Fibroblast of skin of right quadriceps (primary cell): ENCODE measurements around the gene ANKRD39.
"Not testable (repeated sequence)": the region's sequence is repeated elsewhere in the genome, so short reads cannot be mapped to it uniquely, and the experiment has no call there.

Experiments used
- DNase-seq: peaks from one replicate; pipeline ENCODE4 v3.0.0-alpha.2; 2013

Gene ANKRD39

GRCh38 chr2:96806468-96807126 is 51.2 kb downstream of the ANKRD39 start:
- no peak for DNase-seq

DNA sequence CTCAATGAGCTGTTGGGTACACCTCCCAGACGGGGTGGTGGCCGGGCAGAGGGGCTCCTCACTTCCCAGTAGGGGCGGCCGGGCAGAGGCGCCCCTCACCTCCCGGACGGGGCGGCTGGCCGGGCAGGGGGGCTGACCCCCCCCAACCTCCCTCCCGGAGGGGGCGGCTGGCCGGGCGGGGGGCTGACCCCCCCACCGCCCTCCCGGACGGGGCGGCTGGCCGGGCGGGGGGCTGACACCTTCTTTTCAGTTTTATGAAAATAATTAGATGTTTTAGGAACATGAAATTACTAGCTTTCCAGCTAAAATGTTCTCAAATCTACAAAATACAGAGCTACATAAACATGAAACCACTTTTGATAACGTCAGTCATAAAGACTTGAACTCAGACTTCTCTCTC is 51.9 kb downstream of the ANKRD39 start:
- DNase-seq, result not testable (repeated sequence)

DNA sequence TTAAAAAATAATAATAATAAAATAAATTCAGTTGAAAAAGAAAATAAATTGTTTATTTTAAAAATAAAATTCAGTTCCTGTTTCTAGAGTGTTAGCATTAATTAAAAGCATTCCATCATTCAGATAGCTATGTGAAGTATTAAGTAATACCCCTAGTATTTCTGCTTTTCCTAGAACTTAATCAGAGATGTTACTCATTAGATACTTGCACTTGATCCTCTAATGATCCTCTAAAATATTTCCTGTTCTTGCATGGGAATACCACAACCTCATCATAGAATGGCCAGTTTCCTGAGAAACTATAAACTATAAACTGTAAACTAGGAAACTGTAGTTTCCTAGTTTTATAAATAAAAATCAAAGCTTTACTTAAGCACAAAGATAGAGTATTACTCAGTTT is 52.8 kb downstream of the ANKRD39 start:
- DNase-seq, result no peak

- DNase-seq, result no peak
Measured at GRCh38 chr2:96802721-96803120, 55.1 kb downstream of the ANKRD39 start.

DNA sequence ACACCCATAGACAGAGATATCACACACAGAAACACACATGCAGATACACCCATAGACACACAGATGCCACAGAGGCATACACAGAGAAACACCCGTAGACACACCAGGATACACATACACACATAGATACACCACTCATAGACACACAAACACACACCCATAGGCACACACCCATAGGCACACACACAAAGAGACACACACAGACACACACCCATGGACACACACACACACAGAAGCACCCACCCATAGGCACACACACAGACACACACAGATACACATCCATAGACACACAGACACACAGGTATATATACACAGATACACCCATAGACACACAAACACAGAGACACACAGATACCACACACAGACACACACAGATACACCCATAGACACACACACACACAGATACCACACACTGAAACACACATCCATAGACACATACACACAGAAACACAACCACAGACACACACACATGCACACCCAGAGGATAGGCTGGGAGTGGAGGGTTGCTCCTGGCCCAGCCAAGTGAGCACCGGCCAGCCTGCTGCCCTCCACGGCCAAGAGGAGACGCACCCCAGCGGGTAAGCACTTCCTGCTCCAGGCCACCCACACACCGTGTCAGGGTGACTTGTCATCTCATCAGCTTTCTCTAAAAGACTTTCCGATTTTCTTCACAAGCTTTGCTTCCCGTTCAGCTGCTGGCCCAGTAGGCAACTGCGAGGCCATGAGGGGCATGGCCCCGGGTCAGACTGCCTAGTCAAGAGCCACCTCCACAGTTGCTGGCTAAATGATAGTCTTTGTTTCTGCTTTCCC is 55.8 kb downstream of the ANKRD39 start:
- DNase-seq, result no peak

DNA sequence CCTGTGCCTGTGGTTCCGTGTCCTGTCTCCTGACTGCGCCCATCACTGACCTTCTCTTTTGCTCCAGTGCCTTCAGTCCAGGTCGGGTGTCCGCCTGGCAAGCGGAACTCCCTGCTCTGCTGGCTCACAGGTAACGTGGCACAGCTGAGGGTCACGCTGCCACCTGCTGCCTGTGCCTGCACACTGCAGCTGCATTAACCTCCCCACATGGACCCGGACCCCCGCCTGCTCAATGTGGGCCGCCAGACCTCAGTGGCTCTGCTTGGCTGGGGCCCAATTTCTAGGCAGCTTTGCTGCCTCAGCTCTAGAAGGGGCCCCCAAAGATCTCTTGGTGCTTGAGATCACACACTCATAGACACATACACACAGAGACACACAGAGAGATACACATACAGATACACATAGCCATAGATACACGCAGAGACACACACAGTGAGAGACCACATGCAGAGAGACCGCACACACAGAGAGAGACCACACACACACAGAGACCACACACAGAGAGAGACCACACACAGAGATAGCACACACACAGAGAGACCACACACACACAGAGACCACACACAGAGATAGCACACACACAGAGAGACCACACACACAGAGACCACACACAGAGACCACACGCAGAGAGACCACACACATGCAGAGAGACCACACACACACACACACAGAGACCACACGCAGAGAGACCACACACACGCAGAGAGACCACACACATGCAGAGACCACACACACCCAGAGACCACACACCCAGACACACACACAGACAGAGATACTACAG is 56.6 kb downstream of the ANKRD39 start:
- DNase-seq, result peak; percentile 42

- DNase-seq, result no peak
Measured at GRCh38 chr2:96800061-96801004, 57.5 kb downstream of the ANKRD39 start.

GRCh38 chr2:96799623-96799935 is 58.2 kb downstream of the ANKRD39 start:
- no peak for DNase-seq

DNA sequence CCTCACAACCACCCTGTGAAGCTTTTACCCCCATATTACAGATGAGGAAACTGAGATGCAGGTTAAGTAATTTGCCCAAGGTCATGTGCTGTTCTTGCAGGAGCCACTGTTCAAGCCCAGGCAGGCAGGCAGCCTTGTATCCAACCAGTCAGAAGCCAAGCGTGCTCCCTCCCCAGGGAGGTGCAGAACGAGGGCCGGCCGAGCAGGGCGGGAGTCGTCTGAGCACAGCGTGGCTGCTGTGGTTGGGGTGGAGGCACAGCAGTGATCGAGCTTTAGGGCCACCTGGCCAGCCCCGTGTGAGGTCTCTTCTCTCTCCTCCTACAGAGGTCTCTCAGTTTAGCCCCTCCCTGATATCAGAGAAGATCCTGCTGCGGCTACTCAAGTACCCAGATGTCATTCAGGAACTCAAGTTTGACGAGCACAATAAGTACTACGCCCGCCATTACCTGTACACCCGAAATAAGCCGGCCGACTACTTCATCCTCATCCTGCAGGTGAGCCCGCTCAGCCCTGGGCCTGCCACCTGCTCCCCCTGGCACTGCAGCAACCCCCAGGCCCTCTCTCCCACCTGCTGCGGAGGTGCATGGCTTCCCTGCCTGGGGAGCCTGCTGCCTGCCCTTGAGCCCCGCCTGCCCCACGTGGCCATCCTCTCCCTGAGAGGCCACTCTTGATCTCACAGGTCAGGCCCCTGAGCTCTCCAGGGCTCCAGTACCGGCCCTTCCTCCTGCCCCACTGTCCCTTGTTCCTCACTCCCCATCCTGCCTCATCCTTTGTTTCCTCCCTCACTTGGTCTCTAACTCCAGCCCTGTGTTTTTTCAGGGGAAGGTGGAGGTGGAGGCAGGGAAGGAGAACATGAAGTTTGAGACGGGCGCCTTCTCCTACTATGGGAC is 58.8 kb downstream of the ANKRD39 start:
- no peak for DNase-seq
